ENCODE results near the gene CERCAM. TPM values are rescaled to one million over a fixed set of nuclear protein-coding genes. Genes with fewer than 3 reads are reported as not detected.

CERCAM gene
- total and polyA plus RNA-seq, 2 of the 4 experiments (the other 2 are of a cell fraction), result 15.1 to 118 TPM

DNA sequence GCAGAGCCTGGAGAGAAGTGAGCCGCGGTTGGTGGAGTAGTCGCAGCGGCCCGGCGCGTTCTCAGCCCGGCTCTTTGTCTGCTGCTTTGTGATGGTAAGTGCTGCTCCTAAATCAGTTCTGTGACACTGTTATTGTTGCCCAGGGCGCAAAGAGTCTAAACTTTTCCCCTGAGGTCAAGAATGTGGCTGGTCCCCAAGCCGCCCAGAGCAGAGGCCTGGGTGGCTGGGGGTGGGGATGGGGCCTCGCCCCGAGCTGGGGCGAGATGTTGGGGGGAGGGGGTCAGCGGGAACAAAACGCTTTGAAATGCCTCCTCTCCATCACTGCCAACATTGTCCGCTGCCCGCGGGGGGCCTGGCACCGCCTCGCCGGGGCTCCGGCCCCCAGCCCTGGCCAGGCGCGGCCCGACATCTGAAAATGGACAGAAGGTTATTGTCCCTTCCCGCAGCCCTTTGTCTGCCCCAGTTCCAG is 11.7 kb upstream of the CERCAM start:
- CTCF ChIA-PET, result interaction anchor here (1.5 kb wide), 1 partner anchor 47 kb away, joined by 3 read pairs; no protein-coding TSS in a partner anchor
- 57% methylated on average over 7 of the region's 26 CpGs; no CpG with 5 or more reads in 1 of the 2 experiments for WGBS, 2 experiments (ENCODE audit: extremely low coverage in 2 of 2, insufficient read length in 1 of 2)
- Histone ChIP-seq H3K9me3 (ENCODE audit: control insufficient read depth, insufficient read depth, low read length) (no peaks in the 10 kb centered on the region), H3K4me1 (ENCODE audit: control insufficient read depth, insufficient read depth, low read length) (peaks cover 6% of the 10 kb centered on the region), H2AFZ (replicated peaks; ENCODE audit: low read length, poor library complexity) (no peak overlapping the region), H3K4ac (ENCODE audit: low read depth, low read length) (no peak overlapping the region), H3K18ac (ENCODE audit: low read depth, low read length) (no peak overlapping the region), H3K36me3 (ENCODE audit: control insufficient read depth, insufficient read depth, low read length) (no peaks in the 10 kb centered on the region), H3K27me3 (ENCODE audit: control insufficient read depth, insufficient read depth, low read length) (peaks cover 8% of the 10 kb centered on the region; the same call in 1 of the 2 replicates), H3K56ac (ENCODE audit: extremely low read depth, insufficient read depth, low read length) (no peak overlapping the region), H3K14ac (replicated peaks; ENCODE audit: low read depth, low read length) (no peak overlapping the region), H4K8ac (ENCODE audit: low read depth in 2 of 2, low read length in 2 of 2) (no peak overlapping the region), H3K23ac (ENCODE audit: low read depth, low read length) (no peak overlapping the region), H3K79me1 (ENCODE audit: low read depth in 1 of 2, low read length in 2 of 2) (no peaks in the 10 kb centered on the region), H2AK9ac (replicated peaks; ENCODE audit: low read depth, low read length, poor library complexity) (no peak overlapping the region), H2BK5ac (ENCODE audit: low read depth, low read length, poor library complexity, severe bottlenecking) (no peak overlapping the region), H2BK20ac (ENCODE audit: low read depth, low read length) (no peak overlapping the region), H2BK15ac (ENCODE audit: low read depth, low read length) (no peak overlapping the region), H3K4me2 (ENCODE audit: low read depth, low read length) (no peak overlapping the region), H3K9me1 (ENCODE audit: insufficient read depth, low read length) (peaks cover 4% of the 10 kb centered on the region; the same call in 1 of the 2 replicates), H4K91ac (ENCODE audit: insufficient read depth, low read depth, low read length) (no peak overlapping the region), H3K9ac (ENCODE audit: low read depth, low read length) (no peak overlapping the region), H2BK120ac (ENCODE audit: low read depth, low read length) (no peak overlapping the region), H2AK5ac (ENCODE audit: low read depth, low read length) (no peak overlapping the region), H4K20me1 (ENCODE audit: insufficient read depth, low read length) (no peaks in the 10 kb centered on the region), H4K5ac (ENCODE audit: low read depth, low read length) (no peak overlapping the region), H3K27ac (ENCODE audit: insufficient read depth, low read length) (no peak overlapping the region), H3K4me3 (ENCODE audit: insufficient read depth, low read depth, low read length) (no peak overlapping the region)
- in situ Hi-C loops (cut with MboI; ENCODE audit: low sequenced_read_pairs), result no loop called here
- TF ChIP-seq CHD1 (IDR thresholded peaks at IDR 0.05; ENCODE audit: low read depth, low read length) (no peak), RAD21 (IDR thresholded peaks at IDR 0.05; ENCODE audit: low read length) (no peak), MAFK (IDR thresholded peaks at IDR 0.05; ENCODE audit: low read depth, low read length) (no peak), RCOR1 (IDR thresholded peaks at IDR 0.05; ENCODE audit: insufficient replicate concordance, low read length) (no peak), MXI1 (IDR thresholded peaks at IDR 0.05; ENCODE audit: borderline replicate concordance, low read depth, low read length) (no peak), FOS (IDR thresholded peaks at IDR 0.05; ENCODE audit: low read depth, low read length) (no peak), CEBPB (IDR thresholded peaks at IDR 0.05; ENCODE audit: low read depth, low read length) (no peak)
- no peak for ATAC-seq (ENCODE audit: low read depth)
- intact Hi-C loops (cut with micrococcal nuclease), result no loop called here
- no peak for DNase-seq
- BruUV-seq (replicated peaks), result no TSS peak
- POLR2A ChIA-PET (ENCODE audit: unreplicated experiment), result no interaction called here
- dilution Hi-C loops (cut with HindIII; ENCODE audit: low sequenced_read_pairs, unreplicated experiment), result no loop called here

Data from IMR-90 (cell line).